GM20431 (cell line): ENCODE results near the gene VMP1.
"Not testable (repeated sequence)": the region's sequence is repeated elsewhere in the genome, so short reads cannot be mapped to it uniquely, and the experiment has no call there.

Experiments used
- in situ Hi-C: fragments of 300-500 bp; cut with MseI, MboI; formaldehyde crosslinking; loops from one replicate; pipeline ENCODE4 v1.15.0; 2020; ENCODE audit warnings: low sequenced_read_pairs; ENCODE audit not compliant: unreplicated experiment

Gene VMP1

GRCh38 chr17:59769887-59770286 is 62.4 kb downstream of the VMP1 start:
- in situ Hi-C loops = no loop called here

- in situ Hi-C loops = no loop called here
Observed at GRCh38 chr17:59771093-59771492, 63.6 kb downstream of the VMP1 start.

- in situ Hi-C loops = no loop called here
Observed at GRCh38 chr17:59775786-59776350, 68.4 kb downstream of the VMP1 start.

- in situ Hi-C loops = no loop called here
Observed at GRCh38 chr17:59776577-59776976, 69.1 kb downstream of the VMP1 start.

- in situ Hi-C loops = no loop called here
Observed at GRCh38 chr17:59777033-59777432, 69.6 kb downstream of the VMP1 start.

GRCh38 chr17:59778996-59779395 is 71.5 kb downstream of the VMP1 start:
- in situ Hi-C loops = no loop called here

- in situ Hi-C loops = no loop called here
Observed at GRCh38 chr17:59779521-59779920, 72.1 kb downstream of the VMP1 start.

- in situ Hi-C loops = not testable (repeated sequence)
Observed at GRCh38 chr17:59780548-59780947, 73.1 kb downstream of the VMP1 start.

- in situ Hi-C loops = no loop called here
Observed at GRCh38 chr17:59783221-59784047, 76.0 kb downstream of the VMP1 start.

- in situ Hi-C loops = no loop called here
Observed at GRCh38 chr17:59785091-59785799, 77.8 kb downstream of the VMP1 start.

- in situ Hi-C loops = no loop called here
Observed at GRCh38 chr17:59786213-59786535, 78.7 kb downstream of the VMP1 start.

GRCh38 chr17:59786536-59787319 is 79.3 kb downstream of the VMP1 start:
- in situ Hi-C loops = no loop called here

GRCh38 chr17:59789849-59790248 is 82.4 kb downstream of the VMP1 start:
- in situ Hi-C loops = not testable (repeated sequence)

GRCh38 chr17:59790418-59790817 is 83.0 kb downstream of the VMP1 start:
- in situ Hi-C loops = not testable (repeated sequence)

GRCh38 chr17:59790910-59791309 is 83.5 kb downstream of the VMP1 start:
- in situ Hi-C loops = no loop called here

- in situ Hi-C loops = no loop called here
Observed at GRCh38 chr17:59791603-59792457, 84.4 kb downstream of the VMP1 start.

GRCh38 chr17:59792458-59792823 is 85.0 kb downstream of the VMP1 start:
- in situ Hi-C loops = not testable (repeated sequence)

GRCh38 chr17:59793205-59793604 is 85.8 kb downstream of the VMP1 start:
- in situ Hi-C loops = no loop called here

- in situ Hi-C loops = no loop called here
Observed at GRCh38 chr17:59796138-59796537, 88.7 kb downstream of the VMP1 start.

- in situ Hi-C loops = no loop called here
Observed at GRCh38 chr17:59796785-59797205, 89.3 kb downstream of the VMP1 start.
